Renal cortical epithelial cell (primary cell): Measurements from ENCODE around the gene IMMP2L. TPM values are rescaled to one million over a fixed set of nuclear protein-coding genes. Genes with fewer than 3 reads are reported as not detected.
"Not testable (repeated sequence)": the region's sequence is repeated elsewhere in the genome, so short reads cannot be mapped to it uniquely, and the experiment has no call there.

Source experiments
- DNase-seq: peaks from one replicate; pipeline ENCODE4 v3.0.0-alpha.2; 2011; ENCODE audit warnings: low read depth
- total RNA-seq: library from RNA; depleted of rRNA; stranded (reverse); fragments of >200 nt; gene quantifications from 2 replicates; pipeline ENCODE4 v1.2.3, GENCODE V29; 2014

The IMMP2L gene
- 23.8 and 26.9 TPM in 2 replicates for total RNA-seq

- DNase-seq, result peak; percentile 59
Observed at GRCh38 chr7:111561904-111562732, at the start of gene IMMP2L. Gene IMMP2L, minus strand, starts transcription at chr7:111562492.

- DNase-seq, result not testable (repeated sequence)
Observed at GRCh38 chr7:111609483-111610254, 47.4 kb upstream of the IMMP2L start.

DNA sequence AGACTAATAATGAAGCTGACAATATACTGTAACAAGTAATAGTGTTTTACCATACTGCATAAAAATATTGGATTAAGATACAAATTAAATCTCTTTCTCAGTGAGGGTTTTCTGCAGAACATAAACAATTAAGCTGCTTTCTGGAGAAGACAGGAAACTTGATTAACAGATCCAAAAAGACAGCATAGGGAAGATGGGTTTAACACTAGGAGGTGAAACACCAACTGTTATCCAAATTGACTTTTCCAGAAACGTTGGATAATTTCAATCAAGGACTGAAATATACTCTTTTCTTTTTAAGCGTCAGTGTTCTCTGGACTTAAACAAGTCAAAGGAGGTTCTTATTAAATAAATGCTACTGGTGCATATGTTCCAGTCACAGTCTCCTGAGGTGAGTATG lies 45.3 kb upstream of the IMMP2L start:
- DNase-seq, result no peak

DNA sequence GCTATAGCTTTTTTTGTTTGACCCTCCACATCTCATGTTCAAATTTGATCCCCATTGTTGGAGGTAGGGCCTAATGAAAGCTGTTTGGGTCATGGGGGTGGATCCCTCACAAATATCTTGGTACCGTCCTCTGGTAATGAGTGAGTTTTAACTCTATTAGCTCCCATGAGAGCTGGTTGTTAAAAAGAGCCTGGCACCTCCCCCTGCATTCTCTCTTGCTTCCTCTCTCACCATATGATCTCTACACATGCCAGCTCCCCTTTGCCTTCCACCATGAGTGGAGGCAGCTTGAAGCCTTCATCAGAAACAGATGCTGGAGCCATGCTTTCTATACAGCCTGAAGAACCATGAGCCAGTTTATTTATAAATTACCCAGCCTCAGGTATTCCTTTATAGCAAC lies 43.0 kb upstream of the IMMP2L start:
- no peak for DNase-seq

DNA sequence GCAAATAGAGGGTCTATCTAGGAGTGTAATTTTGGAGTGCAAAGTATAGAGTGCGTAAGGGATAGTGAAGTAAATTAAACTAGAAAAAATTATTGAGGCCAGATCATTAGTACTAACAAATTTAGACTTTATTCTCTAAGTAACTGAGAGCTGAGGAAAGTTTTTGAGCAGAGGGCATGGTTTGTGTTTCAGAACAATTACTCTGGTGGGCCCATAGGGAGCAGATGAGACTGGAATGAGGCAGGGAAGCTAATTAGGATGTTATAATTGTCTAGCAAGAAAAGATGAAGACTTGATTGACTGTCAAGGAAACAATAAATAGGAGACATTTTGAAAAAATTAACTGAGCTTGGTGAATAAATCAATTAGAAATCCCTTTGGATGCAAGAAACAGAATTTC lies 37.8 kb upstream of the IMMP2L start:
- no peak for DNase-seq

DNA sequence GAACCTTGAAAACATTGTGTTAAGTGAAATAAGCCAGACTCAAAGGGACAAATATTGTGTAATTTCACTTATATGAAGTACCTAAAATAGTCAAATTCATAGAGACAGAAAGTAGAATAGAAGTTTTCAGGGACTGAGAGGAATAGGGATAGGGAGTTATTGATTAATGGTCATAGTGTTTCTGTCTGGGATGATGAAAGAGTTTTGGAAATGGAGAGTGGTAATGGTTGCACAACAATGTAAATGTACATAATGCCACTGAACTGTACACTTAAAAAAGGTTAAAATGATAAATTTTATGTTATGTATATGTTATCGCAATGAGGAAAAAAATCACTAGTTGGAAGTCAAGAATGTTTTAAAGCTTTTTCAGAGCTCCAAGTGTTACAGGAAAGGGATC lies 33.5 kb upstream of the IMMP2L start:
- no peak for DNase-seq

GRCh38 chr7:111594602-111595001 lies 32.3 kb upstream of the IMMP2L start:
- no peak for DNase-seq

GRCh38 chr7:111593343-111593742 lies 31.1 kb upstream of the IMMP2L start:
- DNase-seq, result no peak

GRCh38 chr7:111588065-111588433 lies 25.8 kb upstream of the IMMP2L start:
- DNase-seq, result peak; percentile 78

GRCh38 chr7:111587410-111588064 lies 25.2 kb upstream of the IMMP2L start:
- peak; percentile 2 for DNase-seq

DNA sequence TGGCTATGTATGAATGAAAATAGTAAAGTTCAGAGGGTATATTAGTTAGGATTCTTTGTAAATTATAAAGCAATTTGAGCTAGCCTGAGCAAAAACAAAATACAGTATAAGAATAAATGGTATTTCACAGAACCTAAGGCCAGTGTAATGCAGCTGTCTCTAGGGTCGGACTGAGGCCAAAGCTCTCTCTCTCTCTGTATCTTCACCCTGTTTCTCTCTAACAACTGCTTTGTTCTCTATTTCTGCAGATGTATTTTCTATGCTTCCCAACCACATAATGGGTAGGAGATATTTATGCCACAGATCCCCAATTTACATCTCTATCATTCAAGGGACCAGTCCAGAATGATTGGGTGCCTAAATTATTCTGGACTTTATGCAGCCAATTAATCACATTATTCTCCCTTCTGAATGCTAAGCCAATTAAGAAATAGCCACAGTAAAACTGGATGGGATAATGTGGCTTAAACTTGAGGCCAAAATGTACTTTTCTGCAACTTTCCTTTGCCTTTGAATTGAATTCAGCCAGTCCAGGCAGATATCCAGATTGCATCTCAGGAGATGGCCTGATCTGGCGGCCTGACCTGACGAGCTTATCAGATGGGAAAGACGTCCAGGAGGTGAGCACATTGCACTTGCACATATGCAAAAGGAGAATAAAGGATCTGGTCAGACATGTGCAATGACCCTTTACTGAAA lies 24.6 kb upstream of the IMMP2L start:
- DNase-seq, result no peak

GRCh38 chr7:111581784-111582488 lies 19.6 kb upstream of the IMMP2L start:
- DNase-seq, result not testable (repeated sequence)

DNA sequence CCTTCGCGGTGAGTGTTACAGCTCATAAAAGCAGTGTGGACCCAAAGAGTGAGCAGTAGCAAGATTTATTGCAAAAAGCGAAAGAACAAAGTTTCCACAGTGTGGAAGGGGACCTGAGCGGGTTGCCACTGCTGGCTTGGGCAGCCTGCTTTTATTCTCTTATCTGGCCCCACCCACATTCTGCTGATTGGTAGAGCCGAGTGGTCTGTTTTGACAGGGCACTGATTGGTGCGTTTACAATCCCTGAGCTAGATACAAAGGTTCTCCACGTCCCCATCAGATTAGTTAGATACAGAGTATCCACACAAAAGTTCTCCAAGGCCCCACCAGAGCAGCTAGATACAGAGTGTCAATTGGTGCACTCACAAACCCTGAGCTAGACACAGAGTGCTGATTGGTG lies 18.9 kb upstream of the IMMP2L start:
- not testable (repeated sequence) for DNase-seq

DNA sequence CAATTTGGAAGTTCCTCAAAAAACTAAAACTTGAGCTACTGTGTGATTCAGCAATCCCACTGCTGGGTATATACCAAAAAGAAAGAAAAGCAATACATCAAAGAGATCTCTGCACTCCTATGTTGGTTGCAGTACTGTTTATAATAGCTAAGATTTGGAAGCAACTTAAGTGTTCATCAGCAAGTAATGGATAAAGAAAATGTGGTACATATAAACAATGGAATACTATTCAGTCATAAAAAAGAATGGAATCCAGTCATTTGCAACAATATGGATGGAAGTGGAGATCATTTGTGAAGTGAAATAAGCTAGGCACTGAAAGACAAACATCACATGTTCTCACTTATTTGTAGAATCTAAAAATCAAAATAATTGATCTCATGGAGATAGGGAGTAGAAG lies 16.5 kb upstream of the IMMP2L start:
- no peak for DNase-seq

- no peak for DNase-seq
Observed at GRCh38 chr7:111571720-111572119, 9.4 kb upstream of the IMMP2L start.

GRCh38 chr7:111568870-111569462 lies 6.7 kb upstream of the IMMP2L start:
- DNase-seq, result no peak

- no peak for DNase-seq
Observed at GRCh38 chr7:111568419-111568818, 6.1 kb upstream of the IMMP2L start.

DNA sequence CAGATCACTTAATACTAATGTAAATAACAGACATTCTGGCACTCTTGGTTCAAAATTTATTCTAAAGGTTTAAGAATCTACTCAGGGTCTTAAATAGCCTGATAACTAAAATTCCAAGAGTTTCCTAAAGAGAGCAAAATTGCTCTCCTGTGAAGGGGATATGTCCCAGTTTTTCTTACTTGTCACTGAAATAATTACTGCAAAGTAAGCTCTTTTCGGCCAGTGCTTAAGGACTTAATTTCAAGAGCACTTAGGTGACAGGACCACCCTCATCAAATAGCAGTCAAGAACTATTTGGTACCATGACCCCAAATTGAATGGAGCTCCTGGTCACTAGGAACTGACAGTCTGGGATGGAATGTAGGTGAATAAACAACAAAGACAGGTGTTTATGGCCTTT lies 1.8 kb upstream of the IMMP2L start:
- DNase-seq, result no peak

GRCh38 chr7:111561654-111561903 lies 713 bp downstream of the IMMP2L start:
- DNase-seq, result no peak

DNA sequence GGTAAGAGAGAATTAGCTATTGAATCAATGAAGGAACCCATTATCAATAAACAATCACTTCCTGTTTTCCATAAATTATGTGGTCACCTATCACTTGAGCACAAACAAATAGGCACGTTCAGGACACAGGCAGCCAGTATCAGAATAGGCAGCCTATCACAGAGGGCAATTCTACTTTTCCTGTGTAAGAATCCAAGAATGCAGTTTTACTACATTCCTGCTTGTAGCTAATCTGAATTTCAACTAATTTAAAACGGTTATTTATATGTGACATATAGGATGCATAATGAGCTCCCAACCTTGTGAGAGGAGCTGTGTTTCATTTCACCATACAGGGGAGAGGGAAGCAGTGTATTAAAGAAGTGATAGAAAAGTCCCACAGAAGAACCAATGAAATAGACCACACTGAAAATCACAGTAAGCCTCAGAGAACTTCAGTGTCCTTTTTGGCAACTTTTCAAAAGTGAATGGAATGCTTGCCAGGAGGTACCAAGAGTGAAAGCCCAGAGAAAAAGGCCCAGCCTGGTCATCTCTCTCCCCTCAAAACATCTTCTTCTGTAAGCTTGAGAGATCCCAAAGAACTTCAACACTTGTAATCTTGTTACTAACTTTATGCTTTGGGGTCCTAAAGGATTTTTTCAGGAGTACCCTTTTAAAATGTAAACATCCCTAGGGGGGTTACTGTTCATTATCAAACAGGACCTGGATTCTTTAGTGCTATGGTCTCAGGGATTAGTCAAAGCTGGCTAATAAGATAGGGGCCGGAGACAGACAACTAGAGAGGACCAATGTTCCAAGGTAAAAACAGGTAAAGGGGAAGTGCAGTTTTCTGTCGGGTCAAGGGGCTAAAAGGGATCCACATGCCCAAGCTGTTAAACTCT lies 1.3 kb downstream of the IMMP2L start:
- peak; percentile 82 for DNase-seq
